Fibroblast of villous mesenchyme (primary cell): ENCODE data around the gene SLC7A5. TPM values are rescaled to one million over a fixed set of nuclear protein-coding genes. Genes with fewer than 3 reads are reported as not detected.

Source experiments
- DNase-seq: peaks from one replicate; pipeline ENCODE4 v3.0.0-alpha.2; 2010; ENCODE audit warnings: low read depth
- H3K4me3 ChIP-seq: 2 replicates; pipeline ENCODE4 v1.5.1; 2011; ENCODE audit warnings: low read depth, mild to moderate bottlenecking, low read length
- total RNA-seq: library from RNA; depleted of rRNA; stranded (reverse); fragments of >200 nt; gene quantifications from 2 replicates; pipeline ENCODE4 v1.2.3, GENCODE V29; 2012
- TF ChIP-seq, protein P1 (sequence below): IDR thresholded peaks from 2 replicates; pipeline ENCODE4 v1.5.1; 2012; ENCODE audit warnings: low read depth, mild to moderate bottlenecking, low read length; ENCODE audit not compliant: insufficient read depth

The SLC7A5 gene
- total RNA-seq, 1 donor = 27.6 TPM

DNA sequence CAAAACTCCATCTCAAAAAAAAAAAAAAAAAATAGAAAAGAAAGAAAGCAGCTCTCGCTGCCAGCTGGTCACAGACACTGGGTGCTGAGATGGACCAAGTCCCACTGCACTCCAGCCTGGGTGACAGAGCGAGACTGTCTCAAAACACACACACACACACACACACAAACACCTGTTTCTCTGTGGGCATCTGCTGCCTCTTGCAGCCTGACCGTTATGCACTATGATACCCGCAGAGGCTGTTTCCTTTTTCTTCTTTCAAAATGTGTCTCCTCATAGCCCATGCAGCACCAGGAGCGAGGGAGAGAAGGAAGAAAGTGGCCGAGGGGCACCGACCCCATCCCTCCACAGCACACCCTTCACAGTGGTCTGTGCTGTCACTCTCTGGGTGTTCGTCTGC lies 66.6 kb downstream of the SLC7A5 start:
- DNase-seq = no peak

DNA sequence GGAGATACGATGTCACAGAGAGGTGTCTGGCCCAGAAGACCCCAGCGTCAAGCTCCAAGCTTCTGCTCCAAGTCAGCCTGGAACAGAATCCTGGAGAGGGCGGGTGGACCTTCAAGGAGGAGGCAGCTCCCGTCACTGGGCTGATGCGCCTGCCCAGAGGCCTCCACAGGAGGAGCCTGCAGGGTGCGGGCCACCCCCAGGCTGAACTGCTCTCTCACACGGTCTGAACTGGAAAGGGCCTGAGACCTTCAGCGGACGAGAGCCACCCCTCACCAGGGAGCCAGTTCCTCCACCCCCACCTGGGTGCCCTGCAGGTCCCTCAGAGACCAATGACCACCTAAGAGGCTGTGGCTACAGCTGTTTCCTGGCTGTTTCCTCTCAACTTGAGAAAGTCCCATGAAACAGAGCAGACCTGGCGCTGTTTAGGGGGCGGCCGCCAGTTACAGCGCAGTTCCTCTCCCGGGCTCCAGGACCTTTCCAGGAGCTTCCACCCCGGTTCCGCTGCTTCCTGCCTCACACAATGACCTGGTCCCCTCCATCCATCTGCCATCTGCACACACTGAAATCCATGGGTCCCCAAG lies 67.5 kb downstream of the SLC7A5 start:
- no peak for DNase-seq
- TF ChIP-seq, protein P1, sequence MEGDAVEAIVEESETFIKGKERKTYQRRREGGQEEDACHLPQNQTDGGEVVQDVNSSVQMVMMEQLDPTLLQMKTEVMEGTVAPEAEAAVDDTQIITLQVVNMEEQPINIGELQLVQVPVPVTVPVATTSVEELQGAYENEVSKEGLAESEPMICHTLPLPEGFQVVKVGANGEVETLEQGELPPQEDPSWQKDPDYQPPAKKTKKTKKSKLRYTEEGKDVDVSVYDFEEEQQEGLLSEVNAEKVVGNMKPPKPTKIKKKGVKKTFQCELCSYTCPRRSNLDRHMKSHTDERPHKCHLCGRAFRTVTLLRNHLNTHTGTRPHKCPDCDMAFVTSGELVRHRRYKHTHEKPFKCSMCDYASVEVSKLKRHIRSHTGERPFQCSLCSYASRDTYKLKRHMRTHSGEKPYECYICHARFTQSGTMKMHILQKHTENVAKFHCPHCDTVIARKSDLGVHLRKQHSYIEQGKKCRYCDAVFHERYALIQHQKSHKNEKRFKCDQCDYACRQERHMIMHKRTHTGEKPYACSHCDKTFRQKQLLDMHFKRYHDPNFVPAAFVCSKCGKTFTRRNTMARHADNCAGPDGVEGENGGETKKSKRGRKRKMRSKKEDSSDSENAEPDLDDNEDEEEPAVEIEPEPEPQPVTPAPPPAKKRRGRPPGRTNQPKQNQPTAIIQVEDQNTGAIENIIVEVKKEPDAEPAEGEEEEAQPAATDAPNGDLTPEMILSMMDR = no peak
- no peak overlapping the region for H3K4me3 ChIP-seq

More for the DNA sequence above, 66.6 kb downstream of the SLC7A5 start:
- TF ChIP-seq, protein P1 = no peak
- no peak overlapping the region for H3K4me3 ChIP-seq

DNA sequence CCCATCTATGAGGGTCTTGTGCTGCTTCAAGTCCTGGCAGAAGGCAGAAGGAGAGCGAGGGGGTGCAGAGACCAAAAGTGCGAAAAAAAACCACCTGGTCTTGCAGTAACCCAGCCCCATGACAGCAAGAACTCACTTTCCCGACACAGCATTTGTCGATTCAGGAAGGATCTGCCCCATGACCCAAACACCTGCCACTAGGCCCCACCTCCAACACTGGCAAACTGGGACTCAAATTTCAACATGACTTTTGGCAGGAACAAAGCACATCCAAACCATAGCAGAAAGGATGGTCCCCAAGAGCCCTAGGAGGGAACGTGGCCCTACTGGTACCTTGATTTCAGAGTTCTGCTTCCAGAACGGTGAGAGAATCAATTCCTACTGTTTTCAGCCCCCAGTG lies 68.8 kb downstream of the SLC7A5 start:
- TF ChIP-seq, protein P1 = no peak
- H3K4me3 ChIP-seq = no peak overlapping the region
- DNase-seq = no peak

DNA sequence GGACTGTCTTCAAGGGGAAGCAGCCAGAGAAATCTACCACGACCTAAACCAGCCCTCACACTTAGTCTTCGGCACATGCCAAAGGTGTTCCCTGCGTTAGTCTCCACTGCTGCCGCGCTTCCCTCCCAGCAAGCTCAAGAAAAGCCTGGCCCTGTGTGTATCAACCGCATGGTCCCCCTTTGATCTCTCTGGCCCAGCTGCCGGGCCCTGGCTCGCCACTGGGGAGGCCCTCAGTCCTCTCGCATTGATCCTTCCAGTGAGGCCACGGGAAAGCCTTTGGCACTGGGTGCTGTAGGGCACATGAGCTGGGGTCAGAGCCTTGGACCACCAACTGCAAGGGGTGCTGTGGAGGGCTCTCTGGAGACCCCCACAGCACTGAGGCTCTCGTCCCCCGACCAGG lies 74.0 kb downstream of the SLC7A5 start:
- H3K4me3 ChIP-seq = no peak overlapping the region
- no peak for DNase-seq
- TF ChIP-seq, protein P1 = no peak

DNA sequence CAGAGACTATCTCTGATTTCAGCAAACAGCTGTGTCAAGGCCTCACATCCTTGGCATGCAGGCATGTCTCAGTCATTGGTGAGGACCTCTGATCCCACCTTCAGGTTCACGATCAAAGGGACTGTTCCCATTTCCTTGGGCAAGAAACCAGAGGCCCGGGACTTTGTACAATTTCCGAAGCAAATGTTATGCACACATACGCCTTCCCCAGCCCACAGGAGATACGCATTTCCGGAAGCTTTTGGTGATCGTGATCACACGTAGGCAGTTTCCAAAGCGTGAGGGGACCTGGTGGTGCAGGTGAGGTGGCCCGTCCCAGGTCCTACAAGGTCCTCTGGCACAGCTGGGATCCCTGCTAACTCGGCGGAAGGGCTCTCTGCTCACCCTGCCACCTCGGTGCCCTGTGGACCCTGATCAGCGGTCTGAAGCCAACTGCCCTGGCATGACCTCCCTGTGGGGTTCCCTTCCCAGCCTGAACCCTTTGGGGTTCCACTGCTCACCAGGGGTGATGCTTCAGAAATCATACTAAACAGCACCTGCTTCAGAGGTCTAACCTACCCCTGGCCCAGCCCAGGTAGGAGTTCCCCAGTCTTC lies 74.7 kb downstream of the SLC7A5 start:
- H3K4me3 ChIP-seq = no peak overlapping the region
- DNase-seq = no peak

DNA sequence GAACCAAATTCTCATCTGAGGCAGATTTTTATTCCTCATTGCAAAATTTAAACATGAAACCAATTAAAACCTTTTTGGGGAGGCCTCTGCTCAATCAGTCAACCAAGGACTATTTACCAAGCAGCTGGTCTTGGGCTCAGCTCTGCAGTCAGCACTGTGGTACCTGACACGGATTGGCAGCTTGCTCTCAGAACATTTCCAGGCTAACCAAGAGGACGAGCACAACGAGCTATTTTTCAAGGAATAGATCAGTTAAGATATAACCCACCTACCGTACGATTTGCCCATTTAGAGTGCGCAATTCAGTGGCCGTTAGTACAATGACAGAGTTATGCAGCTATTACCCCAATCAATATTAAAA lies 77.1 kb downstream of the SLC7A5 start:
- H3K4me3 ChIP-seq = no peak overlapping the region
- no peak for DNase-seq
- TF ChIP-seq, protein P1 = no peak

More for the DNA sequence above, 74.7 kb downstream of the SLC7A5 start:
- TF ChIP-seq, protein P1 = no peak
